Measurements from ENCODE around the gene ACBD4. TPM values are rescaled to one million over a fixed set of nuclear protein-coding genes. Genes with fewer than 3 reads are reported as not detected.

Gene ACBD4
- total RNA-seq, 1 donor from 2014 or later, result 3.9 TPM

GRCh38 chr17:45114117-45114932 lies 21.2 kb upstream of the ACBD4 start:
- H3K36me3 ChIP-seq (ENCODE audit: insufficient read depth, low read length), result no peaks in the 10 kb centered on the region
- FAIRE-seq (no peak), DNase-seq (ENCODE audit: low read depth) (no peak)
- H3K79me2 ChIP-seq (ENCODE audit: insufficient read depth, low read length), result no peaks in the 10 kb centered on the region
- H3K9me3 Mint-ChIP-seq (ENCODE audit: unreplicated experiment), result no peaks in the 10 kb centered on the region
- H3K27ac Mint-ChIP-seq (ENCODE audit: unreplicated experiment), result no peak overlapping the region
- no peaks in the 10 kb centered on the region for H3K27me3 Mint-ChIP-seq (ENCODE audit: low read depth, unreplicated experiment)
- H3K36me3 Mint-ChIP-seq (ENCODE audit: low read depth, unreplicated experiment), result peaks cover 13% of the 10 kb centered on the region
- H3K4me1 ChIP-seq (ENCODE audit: insufficient read depth, low read length), result peaks cover 9% of the 10 kb centered on the region
- no peak overlapping the region for H2AFZ ChIP-seq (ENCODE audit: low read depth, low read length)
- H3K4me2 ChIP-seq (ENCODE audit: low read length), result no peak overlapping the region
- H3K9ac ChIP-seq (ENCODE audit: low read length), result no peak overlapping the region
- H3K4me3 Mint-ChIP-seq (ENCODE audit: unreplicated experiment), result no peak overlapping the region
- no peaks in the 10 kb centered on the region for H4K20me1 ChIP-seq (ENCODE audit: insufficient read depth, low read length)
- TF ChIP-seq EZH2 (IDR thresholded peaks at IDR 0.05; ENCODE audit: insufficient read depth, low read length), result no peak
- TF ChIP-seq CTCF (IDR thresholded peaks at IDR 0.05; ENCODE audit: insufficient read depth, low read depth, low read length), result no peak
- H3K4me1 Mint-ChIP-seq (ENCODE audit: low read depth, unreplicated experiment), result peaks cover 8% of the 10 kb centered on the region
- no peaks in the 10 kb centered on the region for H3K27me3 ChIP-seq (ENCODE audit: insufficient read depth, low read length)
- no peak overlapping the region for H3K27ac ChIP-seq (ENCODE audit: low read depth, low read length)
- no peak overlapping the region for H3K4me3 ChIP-seq (ENCODE audit: insufficient read depth, low read depth, low read length)
- no peaks in the 10 kb centered on the region for H3K9me3 ChIP-seq (ENCODE audit: insufficient read depth, low read depth, low read length)

DNA sequence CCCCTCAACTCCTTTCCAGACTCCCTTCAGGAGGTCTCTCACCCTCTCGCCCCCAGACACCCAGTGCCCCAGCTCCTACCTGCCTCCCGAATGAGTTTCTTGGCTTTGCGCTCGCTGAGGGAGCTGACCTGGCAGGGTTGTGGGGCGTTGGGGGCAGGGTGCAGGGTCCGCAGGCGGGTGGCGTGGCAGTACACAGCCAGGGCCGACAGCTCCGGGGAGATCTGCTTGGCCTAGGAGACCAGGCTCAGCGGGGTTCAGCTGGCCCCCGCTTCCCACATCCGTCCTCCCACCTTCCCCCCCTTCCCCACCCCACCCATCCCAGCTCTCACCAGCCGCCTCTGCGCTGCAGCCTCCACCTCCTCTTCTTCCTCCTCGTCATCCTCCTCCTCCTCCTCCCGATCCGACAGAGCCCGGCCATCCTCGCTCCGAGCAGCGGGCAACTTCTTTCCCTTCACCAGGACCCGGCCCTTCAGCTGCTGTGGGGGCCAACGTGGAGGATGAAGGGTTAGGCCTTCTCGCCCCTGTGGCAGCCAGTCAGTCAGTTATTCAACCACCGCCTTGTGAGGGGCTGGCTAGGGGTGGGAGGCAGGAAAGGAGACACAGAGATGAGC lies 20.4 kb upstream of the ACBD4 start:
- H3K9me3 Mint-ChIP-seq (ENCODE audit: unreplicated experiment), result no peaks in the 10 kb centered on the region
- H3K4me1 Mint-ChIP-seq (ENCODE audit: low read depth, unreplicated experiment), result peaks cover 8% of the 10 kb centered on the region
- H3K27ac Mint-ChIP-seq (ENCODE audit: unreplicated experiment), result no peak overlapping the region
- Histone ChIP-seq H3K9me3 (ENCODE audit: insufficient read depth, low read depth, low read length) (no peaks in the 10 kb centered on the region), H4K20me1 (ENCODE audit: insufficient read depth, low read length) (no peaks in the 10 kb centered on the region), H3K36me3 (ENCODE audit: insufficient read depth, low read length) (no peaks in the 10 kb centered on the region), H2AFZ (ENCODE audit: low read depth, low read length) (no peak overlapping the region), H3K4me2 (ENCODE audit: low read length) (no peak overlapping the region), H3K79me2 (ENCODE audit: insufficient read depth, low read length) (no peaks in the 10 kb centered on the region), H3K4me3 (ENCODE audit: insufficient read depth, low read depth, low read length) (no peak overlapping the region), H3K4me1 (ENCODE audit: insufficient read depth, low read length) (peaks cover 9% of the 10 kb centered on the region), H3K27me3 (ENCODE audit: insufficient read depth, low read length) (no peaks in the 10 kb centered on the region), H3K27ac (ENCODE audit: low read depth, low read length) (no peak overlapping the region), H3K9ac (ENCODE audit: low read length) (no peak overlapping the region)
- H3K36me3 Mint-ChIP-seq (ENCODE audit: low read depth, unreplicated experiment), result peaks cover 13% of the 10 kb centered on the region
- DNase-seq (ENCODE audit: low read depth) (no peak), FAIRE-seq (no peak)
- no peak overlapping the region for H3K4me3 Mint-ChIP-seq (ENCODE audit: unreplicated experiment)
- TF ChIP-seq CTCF (IDR thresholded peaks at IDR 0.05; ENCODE audit: insufficient read depth, low read depth, low read length) (no peak), EZH2 (IDR thresholded peaks at IDR 0.05; ENCODE audit: insufficient read depth, low read length) (no peak)
- no peaks in the 10 kb centered on the region for H3K27me3 Mint-ChIP-seq (ENCODE audit: low read depth, unreplicated experiment)

GRCh38 chr17:45115871-45116270 lies 19.6 kb upstream of the ACBD4 start:
- Histone ChIP-seq H2AFZ (ENCODE audit: low read depth, low read length) (no peak overlapping the region), H3K9ac (ENCODE audit: low read length) (peak overlapping the region; percentile 18), H3K79me2 (ENCODE audit: insufficient read depth, low read length) (no peaks in the 10 kb centered on the region), H3K4me3 (ENCODE audit: insufficient read depth, low read depth, low read length) (no peak overlapping the region), H3K36me3 (ENCODE audit: insufficient read depth, low read length) (no peaks in the 10 kb centered on the region), H3K27me3 (ENCODE audit: insufficient read depth, low read length) (no peaks in the 10 kb centered on the region), H3K4me2 (ENCODE audit: low read length) (peak overlapping the region; percentile 26), H3K4me1 (ENCODE audit: insufficient read depth, low read length) (peaks cover 9% of the 10 kb centered on the region), H3K27ac (ENCODE audit: low read depth, low read length) (no peak overlapping the region), H3K9me3 (ENCODE audit: insufficient read depth, low read depth, low read length) (no peaks in the 10 kb centered on the region), H4K20me1 (ENCODE audit: insufficient read depth, low read length) (no peaks in the 10 kb centered on the region)
- H3K36me3 Mint-ChIP-seq (ENCODE audit: low read depth, unreplicated experiment), result peaks cover 13% of the 10 kb centered on the region
- FAIRE-seq (no peak), DNase-seq (ENCODE audit: low read depth) (peak; percentile 44)
- H3K27me3 Mint-ChIP-seq (ENCODE audit: low read depth, unreplicated experiment), result no peaks in the 10 kb centered on the region
- peaks cover 8% of the 10 kb centered on the region for H3K4me1 Mint-ChIP-seq (ENCODE audit: low read depth, unreplicated experiment)
- H3K27ac Mint-ChIP-seq (ENCODE audit: unreplicated experiment), result peak overlapping the region; percentile 56
- H3K9me3 Mint-ChIP-seq (ENCODE audit: unreplicated experiment), result no peaks in the 10 kb centered on the region
- TF ChIP-seq CTCF (IDR thresholded peaks at IDR 0.05; ENCODE audit: insufficient read depth, low read depth, low read length), result no peak
- TF ChIP-seq EZH2 (IDR thresholded peaks at IDR 0.05; ENCODE audit: insufficient read depth, low read length), result no peak
- H3K4me3 Mint-ChIP-seq (ENCODE audit: unreplicated experiment), result peak overlapping the region; percentile 47
